Keratinocyte (primary cell): Measurements from ENCODE around the gene CRYL1. TPM values are rescaled to one million over a fixed set of nuclear protein-coding genes. Genes with fewer than 3 reads are reported as not detected.

Source experiments
- DNase-seq: peaks from one replicate; pipeline ENCODE4 v3.0.0-alpha.2; 2011; ENCODE audit warnings: low read depth, missing footprints, low spot score
- FAIRE-seq: peaks from 2 replicates; lab custom pipeline; 2011; peaks lifted over from hg19 to GRCh38; lab: Jason Lieb, UNC
- H2AFZ ChIP-seq: 2 replicates; pipeline ENCODE4 v1.6.0; 2012; ENCODE audit warnings: low read length, control low read depth, inconsistent platforms; ENCODE audit not compliant: control insufficient read depth
- H3K27ac ChIP-seq: 2 replicates; pipeline ENCODE4 v1.5.1; 2011; ENCODE audit warnings: low read length; ENCODE audit not compliant: control insufficient read depth, insufficient read depth
- H3K27me3 ChIP-seq: 3 replicates; pipeline ENCODE4 v1.6.0; 2011; ENCODE audit warnings: low read length; ENCODE audit not compliant: control insufficient read depth, insufficient read depth; ENCODE audit errors: extremely low read depth
- H3K36me3 ChIP-seq, 2 experiments: 2 replicates in 1 of 2; 3 replicates in 1 of 2; pipeline ENCODE4 v1.5.1; 2011; ENCODE audit warnings: low read length in 2 of 2, mild to moderate bottlenecking in 1 of 2; ENCODE audit not compliant: control insufficient read depth in 2 of 2, insufficient read depth in 2 of 2; ENCODE audit errors: extremely low read depth in 1 of 2
- H3K4me1 ChIP-seq: 3 replicates; pipeline ENCODE4 v1.5.1; 2011; ENCODE audit warnings: low read length; ENCODE audit not compliant: control insufficient read depth, insufficient read depth; ENCODE audit errors: extremely low read depth
- H3K4me2 ChIP-seq: 3 replicates; pipeline ENCODE4 v1.6.0; 2011; ENCODE audit warnings: low read depth, low read length; ENCODE audit not compliant: control insufficient read depth, insufficient read depth; ENCODE audit errors: extremely low read depth
- H3K4me3 ChIP-seq, 3 experiments: fragments of 200-600 bp in 1 of 3; sonication (generic) in 1 of 3; 2 replicates in 2 of 3; 3 replicates in 1 of 3; pipeline ENCODE4 v1.5.1; 2011 to 2016; ENCODE audit warnings: low read length in 3 of 3, mild to moderate bottlenecking in 3 of 3, control low read depth in 2 of 3, inconsistent platforms in 1 of 3, low read depth in 1 of 3, mixed read lengths in 1 of 3, mixed run types in 1 of 3, moderate library complexity in 1 of 3; ENCODE audit not compliant: control insufficient read depth in 2 of 3, insufficient read depth in 2 of 3; ENCODE audit errors: extremely low read depth in 1 of 3
- H3K79me2 ChIP-seq: 2 replicates; pipeline ENCODE4 v1.6.0; 2012; ENCODE audit warnings: low read length; ENCODE audit not compliant: control insufficient read depth, insufficient read depth
- H3K9ac ChIP-seq: 3 replicates; pipeline ENCODE4 v1.6.0; 2011; ENCODE audit warnings: low read length; ENCODE audit not compliant: control insufficient read depth, insufficient read depth; ENCODE audit errors: extremely low read depth
- H3K9me1 ChIP-seq: 3 replicates; pipeline ENCODE4 v1.6.0; 2011; ENCODE audit warnings: low read length; ENCODE audit not compliant: control insufficient read depth, insufficient read depth; ENCODE audit errors: extremely low read depth
- H3K9me3 ChIP-seq: 2 replicates; pipeline ENCODE4 v1.5.1; 2012; ENCODE audit warnings: low read depth, low read length; ENCODE audit not compliant: control insufficient read depth
- H4K20me1 ChIP-seq: 3 replicates; pipeline ENCODE4 v1.6.0; 2011; ENCODE audit warnings: low read length; ENCODE audit not compliant: control insufficient read depth, insufficient read depth; ENCODE audit errors: extremely low read depth
- CTCF ChIP-seq, 3 experiments: IDR thresholded peaks in 1 of 3; conservative IDR thresholded peaks in 1 of 3; optimal IDR thresholded peaks in 1 of 3; 2 replicates in 2 of 3; 3 replicates in 1 of 3; pipeline versions ENCODE3 to v1.5.1; 2011; ENCODE audit warnings: low read length in 3 of 3, mild to moderate bottlenecking in 3 of 3, moderate library complexity in 2 of 3, control low read depth in 1 of 3, inconsistent platforms in 1 of 3; ENCODE audit not compliant: insufficient read depth in 2 of 3; ENCODE audit errors: extremely low read depth in 1 of 3
- EZH2 ChIP-seq: IDR thresholded peaks from one replicate; pipeline ENCODE4 v1.6.1; 2012; ENCODE audit warnings: inconsistent platforms, mild to moderate bottlenecking, low read length, moderate library complexity
- dilution Hi-C: fragments of 300-500 bp; cut with MboI; formaldehyde crosslinking; loops from one replicate; pipeline ENCODE4 v1.7.0; 2020; ENCODE audit warnings: low sequenced_read_pairs; ENCODE audit not compliant: extremely low pct_ligation_motif_present
- polyA plus RNA-seq, 5 experiments: library from polyadenylated mRNA; depleted of rRNA in 3 of 5; stranded (reverse) in 3 of 5; stranded (forward) in 1 of 5; unstranded in 1 of 5; fragments of >200 nt; gene quantifications; 1 replicate in 1 of 5; 2 replicates in 3 of 5; 3 replicates in 1 of 5; pipeline versions ENCODE4 v1.2.1 to v1.2.3, GENCODE V29; 2011 to 2012; ENCODE audit warnings: missing spikeins in 2 of 5, low read depth in 1 of 5, low replicate concordance in 1 of 5

The CRYL1 gene
- polyA plus RNA-seq, 1 donor (not counting 4 experiments of a cell fraction or from before 2014, with no cell fraction given) = 27.2 TPM

DNA sequence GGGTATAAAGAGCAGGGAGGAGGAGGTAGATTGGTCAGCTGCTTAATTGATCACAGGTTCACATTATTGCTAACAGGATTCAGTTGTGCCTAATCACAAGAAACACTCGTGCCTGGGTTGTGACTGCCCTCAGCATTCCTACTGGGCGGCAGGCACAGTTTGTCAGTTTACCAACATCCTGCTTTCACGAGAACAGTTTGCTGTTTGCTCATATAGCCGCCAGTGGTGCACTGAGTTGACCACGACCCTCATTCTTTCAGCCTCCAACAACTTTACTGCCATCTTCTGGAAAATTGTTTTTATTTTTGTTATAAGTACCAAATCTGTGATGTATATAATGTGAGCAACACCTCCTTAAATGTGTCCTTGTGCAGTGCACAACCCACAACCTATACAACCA lies 25.1 kb upstream of the CRYL1 start:
- Histone ChIP-seq H3K4me2 (no peak overlapping the region), H4K20me1 (no peaks in the 10 kb centered on the region), H3K4me3 (no peak overlapping the region), H3K36me3 (no peaks in the 10 kb centered on the region), H3K27me3 (no peaks in the 10 kb centered on the region), H3K79me2 (no peaks in the 10 kb centered on the region), H3K9ac (no peak overlapping the region), H3K27ac (no peak overlapping the region), H3K9me1 (no peaks in the 10 kb centered on the region), H3K4me1 (no peaks in the 10 kb centered on the region), H2AFZ (no peak overlapping the region), H3K9me3 (no peaks in the 10 kb centered on the region)
- DNase-seq = no peak
- TF ChIP-seq CTCF (optimal IDR thresholded peaks at IDR 0.05 in 1 of 3, IDR thresholded peaks at IDR 0.05 in 1 of 3, conservative IDR thresholded peaks at IDR 0.05 in 1 of 3; ENCODE audit: extremely low read depth in 1 of 3, insufficient read depth in 2 of 3, low read length in 3 of 3) (no peak), EZH2 (no peak)
- dilution Hi-C loops = no loop called here
- FAIRE-seq = no peak

DNA sequence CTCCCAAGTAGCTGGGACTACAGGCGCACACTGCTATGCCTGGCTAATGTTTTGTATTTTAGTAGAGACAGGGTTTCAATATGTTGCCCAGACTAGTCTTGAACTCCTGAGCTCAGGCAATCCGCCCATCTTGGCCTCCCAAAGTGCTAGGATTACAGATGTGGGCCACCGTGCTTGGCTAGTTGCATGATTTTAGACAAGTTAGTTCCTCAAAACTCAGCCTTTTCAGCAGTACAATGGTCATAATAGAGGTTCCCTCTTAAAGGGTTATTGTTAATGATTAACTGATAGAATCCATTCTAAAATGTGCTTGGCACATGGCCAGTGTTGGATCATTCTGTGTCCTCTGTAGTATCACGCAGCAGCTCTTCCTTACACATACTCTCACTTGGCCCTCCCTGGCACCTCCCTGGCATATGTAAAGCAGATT lies 21.8 kb upstream of the CRYL1 start:
- Histone ChIP-seq H3K4me2 (no peak overlapping the region), H4K20me1 (no peaks in the 10 kb centered on the region), H2AFZ (no peak overlapping the region), H3K4me3 (no peak overlapping the region), H3K36me3 (no peaks in the 10 kb centered on the region), H3K4me1 (no peaks in the 10 kb centered on the region), H3K27me3 (no peaks in the 10 kb centered on the region), H3K9me3 (no peaks in the 10 kb centered on the region), H3K27ac (no peak overlapping the region), H3K9me1 (no peaks in the 10 kb centered on the region), H3K9ac (no peak overlapping the region), H3K79me2 (no peaks in the 10 kb centered on the region)
- DNase-seq (no peak), FAIRE-seq (no peak)
- no peak for TF ChIP-seq EZH2
- TF ChIP-seq CTCF (optimal IDR thresholded peaks at IDR 0.05 in 1 of 3, IDR thresholded peaks at IDR 0.05 in 1 of 3, conservative IDR thresholded peaks at IDR 0.05 in 1 of 3; ENCODE audit: extremely low read depth in 1 of 3, insufficient read depth in 2 of 3, low read length in 3 of 3) = no peak
- dilution Hi-C loops = no loop called here
